ENCODE data around the gene C9orf153. TPM values are rescaled to one million over a fixed set of nuclear protein-coding genes. Genes with fewer than 3 reads are reported as not detected.
A peak's percentile ranks its signal among the peaks of the same experiment; 100 is the strongest.

C9orf153 gene
- total and polyA plus RNA-seq, 2 of the 13 experiments (the other 11 are each of a cell fraction or from before 2014, with no cell fraction given): 0.17 to 0.44 TPM

DNA sequence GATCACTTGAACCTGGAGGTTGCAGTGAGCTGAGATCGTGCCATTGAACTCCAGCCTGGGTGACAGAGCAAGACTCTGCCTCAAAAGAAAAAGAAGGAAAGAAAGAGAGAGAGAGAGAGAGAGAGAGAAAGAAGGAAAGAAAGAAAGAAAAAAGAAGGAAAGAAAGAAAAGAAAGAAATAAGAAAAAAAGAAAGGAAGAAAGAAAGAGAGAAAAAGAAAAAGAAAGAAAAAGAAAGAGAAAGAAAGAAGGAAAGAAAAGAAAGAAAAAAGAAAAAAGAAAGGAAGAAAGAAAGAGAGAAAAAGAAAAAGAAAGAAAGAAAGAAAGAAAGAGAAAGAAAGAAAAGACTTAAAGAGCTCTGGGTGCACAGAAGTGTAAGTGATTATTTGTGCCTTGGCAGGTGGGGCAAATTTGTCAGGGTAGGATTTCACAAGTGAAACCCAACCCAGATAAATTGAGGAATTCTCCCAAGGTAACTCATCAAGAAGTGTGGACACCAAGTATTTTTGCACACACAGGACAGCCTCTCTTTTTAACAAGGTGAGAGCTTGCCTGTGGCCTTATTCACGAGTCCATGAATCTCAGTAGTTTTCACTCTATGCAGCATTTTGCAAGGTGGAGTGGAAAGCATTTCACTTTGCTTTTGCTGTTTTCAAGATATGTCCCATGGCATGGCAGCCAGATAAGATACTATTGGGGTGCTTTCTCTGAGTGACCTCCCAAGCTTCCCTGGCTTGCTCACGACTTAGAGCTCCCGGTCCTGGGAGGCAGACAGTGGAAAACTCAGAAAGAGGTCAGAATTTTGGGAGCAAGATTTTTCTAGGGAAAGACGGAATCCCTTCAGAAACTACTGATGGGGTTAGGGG, 57.8 kb downstream of the C9orf153 start:
- FAIRE-seq (no peak), ATAC-seq (peak; percentile 38; the same call in 2 of the 3 replicates), DNase-seq (ENCODE audit: low spot score) (no peak)
- Histone ChIP-seq H3K79me2 (ENCODE audit: insufficient read depth, low read length) (no peaks in the 10 kb centered on the region), H4K20me1 (ENCODE audit: insufficient read depth, low read length) (no peaks in the 10 kb centered on the region), H3K9me3 (ENCODE audit: low read length) (no peaks in the 10 kb centered on the region), H3K4me3 (replicated peaks in 1 of 3; ENCODE audit: insufficient read depth in 1 of 3, low read depth in 2 of 3, low read length in 3 of 3) (no peak overlapping the region), H3K4me2 (ENCODE audit: low read depth, low read length) (no peak overlapping the region), H3K36me3 (replicated peaks in 1 of 2; ENCODE audit: control insufficient read depth in 1 of 2, insufficient read depth in 2 of 2, low read length in 2 of 2) (no peaks in the 10 kb centered on the region), H2AFZ (ENCODE audit: low read length) (no peak overlapping the region), H3K27me3 (ENCODE audit: control insufficient read depth in 1 of 2, insufficient read depth in 2 of 2, low read length in 2 of 2) (peaks cover 0 to 2% of the 10 kb centered on the region in 2 experiments; a peak in 1 of 5 replicates), H3K4me1 (ENCODE audit: insufficient read depth, low read length) (no peaks in the 10 kb centered on the region), H3K27ac (ENCODE audit: extremely low read length, insufficient read depth, low read length) (no peak overlapping the region), H3K9ac (ENCODE audit: insufficient read depth, low read depth, low read length) (no peak overlapping the region)
- 23% methylated on average over 5 of the region's 5 CpGs for WGBS (ENCODE audit: low lambda C conversion rate)
- in situ Hi-C loops (cut with HindIII; ENCODE audit: extremely low pct_ligation_motif_present, low pct_unique_long_range_greater_than_20kb) (no loop called here), intact Hi-C loops (cut with micrococcal nuclease; ENCODE audit: unreplicated experiment) (loop anchor here (5.0 kb wide), 1 partner anchor 76 kb away; no protein-coding TSS in a partner anchor)
- no TSS peak for BruUV-seq (replicated peaks)
- CTCF ChIA-PET (ENCODE audit: low intra/inter-chr PET ratio, low total read pairs): interaction anchor here (0.9 kb wide), 1 partner anchor 37 kb away, joined by 3 read pairs; no protein-coding TSS in a partner anchor
- TF ChIP-seq FOXP4 (CRISPR knock-in tag; IDR thresholded peaks at IDR 0.05): no peak
- TF ChIP-seq ZNF883 (CRISPR knock-in tag; IDR thresholded peaks at IDR 0.05; ENCODE audit: not compliant biosample characterization): no peak
- TF ChIP-seq RERE (CRISPR knock-in tag; IDR thresholded peaks at IDR 0.05; ENCODE audit: low read depth): no peak
- no peak for TF ChIP-seq SMARCE1 (IDR thresholded peaks at IDR 0.05; ENCODE audit: borderline replicate concordance)
- TF ChIP-seq MNT (IDR thresholded peaks at IDR 0.05): no peak
- no peak for TF ChIP-seq ARID2 (CRISPR knock-in tag; IDR thresholded peaks at IDR 0.05; ENCODE audit: borderline replicate concordance)
- no peak for TF ChIP-seq ZNF326 (CRISPR knock-in tag; IDR thresholded peaks at IDR 0.05; ENCODE audit: borderline replicate concordance)
- no peak for TF ChIP-seq HNRNPL (IDR thresholded peaks at IDR 0.05; ENCODE audit: low read depth, low read length)
- TF ChIP-seq ZNF674 (CRISPR knock-in tag; IDR thresholded peaks at IDR 0.05; ENCODE audit: low read depth): no peak
- no peak for TF ChIP-seq ZNF350 (CRISPR knock-in tag; IDR thresholded peaks at IDR 0.05; ENCODE audit: borderline replicate concordance, low read depth)
- no peak for TF ChIP-seq ETV6 (CRISPR knock-in tag; conservative IDR thresholded peaks at IDR 0.05)
- no peak for TF ChIP-seq ZNF143 (CRISPR knock-in tag; IDR thresholded peaks at IDR 0.05)
- no peak for TF ChIP-seq HOXD1 (CRISPR knock-in tag; IDR thresholded peaks at IDR 0.05)
- POLR2A ChIA-PET: no interaction called here
